GM11168 (cell line): Measurements from ENCODE around the gene LIN28B.
"Not testable (repeated sequence)": the region's sequence is repeated elsewhere in the genome, so short reads cannot be mapped to it uniquely, and the experiment has no call there.

Source experiments
- in situ Hi-C: fragments of 300-500 bp; cut with MboI; formaldehyde crosslinking; loops from one replicate; pipeline ENCODE4 v1.12.0; 2022; ENCODE audit warnings: low sequenced_read_pairs; ENCODE audit not compliant: unreplicated experiment

LIN28B gene

GRCh38 chr6:105058316-105058715, 101.4 kb downstream of the LIN28B start:
- in situ Hi-C loops: no loop called here

- in situ Hi-C loops: no loop called here
These were observed 101.9 kb downstream of the LIN28B start for GRCh38 chr6:105058846-105059245.

- in situ Hi-C loops: no loop called here
These were observed 109.3 kb downstream of the LIN28B start for GRCh38 chr6:105066233-105066632.

GRCh38 chr6:105066836-105067235, 109.9 kb downstream of the LIN28B start:
- in situ Hi-C loops: no loop called here

- in situ Hi-C loops: no loop called here
These were observed 110.4 kb downstream of the LIN28B start for GRCh38 chr6:105067329-105067728.

GRCh38 chr6:105068407-105068806, 111.5 kb downstream of the LIN28B start:
- in situ Hi-C loops: no loop called here

GRCh38 chr6:105069821-105070445, 113.0 kb downstream of the LIN28B start:
- in situ Hi-C loops: no loop called here

GRCh38 chr6:105072798-105073199, 115.9 kb downstream of the LIN28B start:
- in situ Hi-C loops: no loop called here

- in situ Hi-C loops: no loop called here
These were observed 118.3 kb downstream of the LIN28B start for GRCh38 chr6:105075210-105075609.

- in situ Hi-C loops: not testable (repeated sequence)
These were observed 119.5 kb downstream of the LIN28B start for GRCh38 chr6:105076418-105076817.

GRCh38 chr6:105077596-105078385, 120.9 kb downstream of the LIN28B start:
- in situ Hi-C loops: no loop called here

GRCh38 chr6:105078386-105078708, 121.4 kb downstream of the LIN28B start:
- in situ Hi-C loops: no loop called here

GRCh38 chr6:105080279-105080678, 123.4 kb downstream of the LIN28B start:
- in situ Hi-C loops: no loop called here

- in situ Hi-C loops: not testable (repeated sequence)
These were observed 124.8 kb downstream of the LIN28B start for GRCh38 chr6:105081662-105082061.

- in situ Hi-C loops: no loop called here
These were observed 130.8 kb downstream of the LIN28B start for GRCh38 chr6:105087571-105088211.

- in situ Hi-C loops: loop anchor here (10.0 kb wide), 1 partner anchor 334 kb away; no protein-coding TSS in a partner anchor
These were observed 134.4 kb downstream of the LIN28B start for GRCh38 chr6:105091140-105091829.

GRCh38 chr6:105094133-105094640, 137.3 kb downstream of the LIN28B start:
- in situ Hi-C loops: loop anchor here (10.0 kb wide), 1 partner anchor 331 kb away; no protein-coding TSS in a partner anchor

- in situ Hi-C loops: loop anchor here (10.0 kb wide), 1 partner anchor 330 kb away; no protein-coding TSS in a partner anchor
These were observed 138.2 kb downstream of the LIN28B start for GRCh38 chr6:105095139-105095538.

GRCh38 chr6:105097288-105097687, 140.4 kb downstream of the LIN28B start:
- in situ Hi-C loops: loop anchor here (10.0 kb wide), 1 partner anchor 328 kb away; no protein-coding TSS in a partner anchor

GRCh38 chr6:105099371-105099770, 142.5 kb downstream of the LIN28B start:
- in situ Hi-C loops: loop anchor here (10.0 kb wide), 1 partner anchor 325 kb away; no protein-coding TSS in a partner anchor
